ENCODE results near the gene ALDH8A1.

DNA sequence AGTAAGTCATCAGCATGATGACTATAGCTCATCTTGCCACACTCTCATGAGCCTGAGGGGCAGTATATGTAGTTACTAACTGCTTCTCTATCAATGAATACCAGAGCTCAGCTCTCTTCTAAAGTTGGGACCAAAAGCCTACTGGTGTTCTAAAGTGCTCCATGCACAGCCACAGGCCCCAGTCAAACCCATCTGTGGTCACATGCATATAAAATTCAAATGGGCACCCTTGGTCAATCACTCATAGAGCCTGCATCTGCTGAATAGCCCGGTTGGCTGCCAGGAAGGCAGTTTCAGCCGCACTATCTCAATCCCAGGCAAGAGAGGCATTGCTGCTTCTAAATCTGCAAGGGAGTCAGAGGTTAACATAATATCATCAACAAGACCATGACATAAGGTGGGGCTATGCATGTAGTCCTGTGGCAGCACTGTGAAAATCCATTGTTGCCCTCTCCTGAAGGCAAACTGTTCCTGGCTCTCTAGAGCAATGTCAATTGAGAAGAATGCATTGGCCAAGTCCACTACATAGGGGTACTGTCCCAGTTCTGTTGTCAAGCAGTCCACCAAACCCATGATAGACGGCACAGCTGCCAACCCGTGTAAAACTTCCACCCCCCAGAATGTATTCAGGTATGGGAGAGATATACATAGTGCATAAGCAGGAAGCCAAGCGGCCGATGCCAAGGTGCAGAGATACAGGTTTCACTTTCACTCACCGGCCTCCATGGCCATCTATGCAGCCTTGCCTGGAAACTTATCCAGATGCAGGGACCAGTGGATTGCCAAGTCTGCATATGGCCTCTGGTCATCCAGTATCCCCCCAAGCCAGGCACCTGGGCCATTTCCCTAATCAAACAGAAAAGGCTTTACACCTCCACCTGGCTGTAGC lies 76.2 kb downstream of the ALDH8A1 start:
- TF ChIP-seq, protein P1, sequence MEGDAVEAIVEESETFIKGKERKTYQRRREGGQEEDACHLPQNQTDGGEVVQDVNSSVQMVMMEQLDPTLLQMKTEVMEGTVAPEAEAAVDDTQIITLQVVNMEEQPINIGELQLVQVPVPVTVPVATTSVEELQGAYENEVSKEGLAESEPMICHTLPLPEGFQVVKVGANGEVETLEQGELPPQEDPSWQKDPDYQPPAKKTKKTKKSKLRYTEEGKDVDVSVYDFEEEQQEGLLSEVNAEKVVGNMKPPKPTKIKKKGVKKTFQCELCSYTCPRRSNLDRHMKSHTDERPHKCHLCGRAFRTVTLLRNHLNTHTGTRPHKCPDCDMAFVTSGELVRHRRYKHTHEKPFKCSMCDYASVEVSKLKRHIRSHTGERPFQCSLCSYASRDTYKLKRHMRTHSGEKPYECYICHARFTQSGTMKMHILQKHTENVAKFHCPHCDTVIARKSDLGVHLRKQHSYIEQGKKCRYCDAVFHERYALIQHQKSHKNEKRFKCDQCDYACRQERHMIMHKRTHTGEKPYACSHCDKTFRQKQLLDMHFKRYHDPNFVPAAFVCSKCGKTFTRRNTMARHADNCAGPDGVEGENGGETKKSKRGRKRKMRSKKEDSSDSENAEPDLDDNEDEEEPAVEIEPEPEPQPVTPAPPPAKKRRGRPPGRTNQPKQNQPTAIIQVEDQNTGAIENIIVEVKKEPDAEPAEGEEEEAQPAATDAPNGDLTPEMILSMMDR (conservative IDR thresholded peaks at IDR 0.05), result no peak
- no peak for TF ChIP-seq EZH2 (IDR thresholded peaks at IDR 0.05; ENCODE audit: low read depth)
